Measurements from ENCODE around the gene BPIFB1. TPM values are rescaled to one million over a fixed set of nuclear protein-coding genes. Genes with fewer than 3 reads are reported as not detected.

Gene BPIFB1
- total and polyA plus RNA-seq, 2 donors (not counting 3 experiments of a cell fraction or from before 2014, with no cell fraction given): not detected

DNA sequence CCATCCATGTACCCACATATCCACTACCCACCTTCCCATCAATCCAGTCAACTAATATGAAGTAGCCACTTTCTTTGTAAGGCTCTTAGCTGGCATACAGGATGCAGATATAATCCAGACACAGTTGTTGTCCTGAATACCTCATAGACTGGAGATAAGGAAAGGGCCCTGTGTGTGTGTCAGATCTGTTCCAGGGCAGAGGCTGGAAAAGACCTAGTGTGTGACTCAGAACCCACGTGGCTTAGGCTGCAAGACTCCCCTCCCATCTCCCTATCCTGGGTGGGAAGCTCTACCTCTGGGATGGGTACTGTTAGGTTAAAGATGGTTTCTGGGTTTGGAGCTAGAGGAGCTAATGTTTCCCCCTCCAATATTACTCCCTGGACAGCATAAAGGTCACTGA, 43.6 kb upstream of the BPIFB1 start:
- POLR2A ChIA-PET: no interaction called here
- Histone ChIP-seq H3K36me3 (ENCODE audit: control insufficient read depth in 2 of 2, extremely low read depth in 1 of 2, insufficient read depth in 2 of 2, low read length in 2 of 2) (no peaks in the 10 kb centered on the region), H3K4me2 (ENCODE audit: insufficient read depth, low read length) (no peak overlapping the region), H4K20me1 (replicated peaks; ENCODE audit: control insufficient read depth, extremely low read depth, insufficient read depth, low read length) (no peaks in the 10 kb centered on the region), H3K4me3 (replicated peaks in 1 of 3; ENCODE audit: insufficient read depth in 1 of 3, low read depth in 1 of 3, low read length in 3 of 3) (no peak overlapping the region), H3K27ac (ENCODE audit: insufficient read depth, low read depth, low read length) (no peak overlapping the region), H3K4me1 (ENCODE audit: control insufficient read depth, extremely low read depth, insufficient read depth, low read length) (no peaks in the 10 kb centered on the region), H3K27me3 (ENCODE audit: control insufficient read depth in 2 of 2, insufficient read depth in 2 of 2, low read length in 2 of 2) (no peaks in the 10 kb centered on the region), H3K79me2 (ENCODE audit: control insufficient read depth, insufficient read depth, low read length) (no peaks in the 10 kb centered on the region), H3K9me3 (replicated peaks; ENCODE audit: control insufficient read depth, insufficient read depth, low read length) (no peaks in the 10 kb centered on the region), H3K9ac (replicated peaks; ENCODE audit: extremely low read depth, insufficient read depth, low read length) (no peak overlapping the region), H3K9me1 (replicated peaks; ENCODE audit: control insufficient read depth, extremely low read depth, insufficient read depth, low read length) (no peaks in the 10 kb centered on the region), H2AFZ (ENCODE audit: low read depth, low read length) (no peak overlapping the region)
- no peak for TF ChIP-seq POLR2AphosphoS5 (IDR thresholded peaks at IDR 0.05; ENCODE audit: insufficient read depth, low read depth, low read length)
- no peak for TF ChIP-seq EZH2 (IDR thresholded peaks at IDR 0.05; ENCODE audit: borderline replicate concordance, low read depth, low read length, severe bottlenecking)
- TF ChIP-seq GATA2 (IDR thresholded peaks at IDR 0.05; ENCODE audit: insufficient read depth, insufficient read length, low read depth, low read length): no peak
- TF ChIP-seq MYC (IDR thresholded peaks at IDR 0.05; ENCODE audit: low read depth, low read length): no peak
- TF ChIP-seq MAX (IDR thresholded peaks at IDR 0.05; ENCODE audit: insufficient read depth, insufficient read length): no peak
- TF ChIP-seq, protein P1, sequence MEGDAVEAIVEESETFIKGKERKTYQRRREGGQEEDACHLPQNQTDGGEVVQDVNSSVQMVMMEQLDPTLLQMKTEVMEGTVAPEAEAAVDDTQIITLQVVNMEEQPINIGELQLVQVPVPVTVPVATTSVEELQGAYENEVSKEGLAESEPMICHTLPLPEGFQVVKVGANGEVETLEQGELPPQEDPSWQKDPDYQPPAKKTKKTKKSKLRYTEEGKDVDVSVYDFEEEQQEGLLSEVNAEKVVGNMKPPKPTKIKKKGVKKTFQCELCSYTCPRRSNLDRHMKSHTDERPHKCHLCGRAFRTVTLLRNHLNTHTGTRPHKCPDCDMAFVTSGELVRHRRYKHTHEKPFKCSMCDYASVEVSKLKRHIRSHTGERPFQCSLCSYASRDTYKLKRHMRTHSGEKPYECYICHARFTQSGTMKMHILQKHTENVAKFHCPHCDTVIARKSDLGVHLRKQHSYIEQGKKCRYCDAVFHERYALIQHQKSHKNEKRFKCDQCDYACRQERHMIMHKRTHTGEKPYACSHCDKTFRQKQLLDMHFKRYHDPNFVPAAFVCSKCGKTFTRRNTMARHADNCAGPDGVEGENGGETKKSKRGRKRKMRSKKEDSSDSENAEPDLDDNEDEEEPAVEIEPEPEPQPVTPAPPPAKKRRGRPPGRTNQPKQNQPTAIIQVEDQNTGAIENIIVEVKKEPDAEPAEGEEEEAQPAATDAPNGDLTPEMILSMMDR (IDR thresholded peaks at IDR 0.05; ENCODE audit: extremely low read depth in 1 of 2, insufficient read depth in 1 of 2, low read depth in 1 of 2, low read length in 2 of 2): no peak
- no peak for TF ChIP-seq POLR2A (IDR thresholded peaks at IDR 0.05; ENCODE audit: low read depth, low read length)
- TF ChIP-seq FOS (IDR thresholded peaks at IDR 0.05; ENCODE audit: borderline replicate concordance, insufficient read depth, low read length): no peak
- no peak for TF ChIP-seq JUN (IDR thresholded peaks at IDR 0.05; ENCODE audit: borderline replicate concordance, insufficient read depth, insufficient read length, low read depth)
- DNase-seq (ENCODE audit: low read depth, low spot score): no peak
- FAIRE-seq: no peak
- dilution Hi-C loops (cut with MboI; ENCODE audit: extremely low pct_ligation_motif_present, low sequenced_read_pairs) (no loop called here), intact Hi-C loops (cut with micrococcal nuclease) (no loop called here)
- no TSS peak for BruUV-seq (replicated peaks)
- CTCF ChIA-PET: interaction anchor here (0.9 kb wide), 1 partner anchor 13 kb away, joined by 3 read pairs; no protein-coding TSS in a partner anchor
